Tibial artery (tissue), 4 donors: Measurements from ENCODE around the gene KLHL5.
"Not testable (repeated sequence)": the region's sequence is repeated elsewhere in the genome, so short reads cannot be mapped to it uniquely, and the experiment has no call there.

Experiments used
- DNase-seq, 2 donors: peaks; one replicate each; pipeline ENCODE4 v3.0.0-alpha.2; 2019
- H3K27ac ChIP-seq, 2 donors: fragments of 200-600 bp; sonication (generic) in 1 of 2; 1 replicate in 1 of 2; 2 replicates in 1 of 2; pipeline ENCODE4 v1.5.1; 2018 to 2019; ENCODE audit warnings: mild to moderate bottlenecking in 1 of 2
- H3K27me3 ChIP-seq, 2 donors: fragments of 200-600 bp; sonication (generic) in 1 of 2; one replicate each; pipeline versions ENCODE4 v1.5.1 to v1.6.0; 2016 to 2019
- H3K36me3 ChIP-seq, 3 donors: fragments of 200-600 bp; sonication (generic) in 2 of 3; one replicate each; pipeline ENCODE4 v1.5.1; 2016 to 2019; ENCODE audit warnings: mild to moderate bottlenecking in 2 of 3
- H3K4me1 ChIP-seq, 4 donors: fragments of 200-600 bp; sonication (generic) in 2 of 4; 1 replicate in 3 of 4; 2 replicates in 1 of 4; pipeline ENCODE4 v1.5.1; 2016 to 2019
- H3K4me3 ChIP-seq, 2 donors: fragments of 200-600 bp; sonication (generic) in 1 of 2; 1 replicate in 1 of 2; 2 replicates in 1 of 2; pipeline ENCODE4 v1.5.1; 2018 to 2019; ENCODE audit warnings: mild to moderate bottlenecking in 2 of 2
- H3K9me3 ChIP-seq, 3 donors: fragments of 200-600 bp; sonication (generic) in 1 of 3; one replicate each; pipeline ENCODE4 v1.5.1; 2016 to 2019
- CTCF ChIP-seq, 2 experiments: fragments of 200-600 bp in 1 of 2; fragments of 450-650 bp in 1 of 2; IDR thresholded peaks; one replicate each; pipeline ENCODE4 v1.5.1; 2017 to 2019; ENCODE audit warnings: antibody characterized with exemption in 2 of 2, mild to moderate bottlenecking in 1 of 2, moderate library complexity in 1 of 2
- intact Hi-C: fragments of 100-400 bp; cut with DNase I; formaldehyde crosslinking; loops from one replicate; pipeline ENCODE4 v1.15.0; 2023; ENCODE audit warnings: low total_unique reads

Gene KLHL5

GRCh38 chr4:39124885-39125599 is 63.0 kb downstream of the KLHL5 start:
- DNase-seq, result no peak

GRCh38 chr4:39125600-39125985 is 63.6 kb downstream of the KLHL5 start:
- no peak for TF ChIP-seq CTCF (IDR thresholded peaks at IDR 0.05)
- H3K36me3 ChIP-seq, result peaks cover 0 to 8% (median 3%) of the 10 kb centered on the region in 3 donors
- no peaks in the 10 kb centered on the region for H3K9me3 ChIP-seq
- H3K4me1 ChIP-seq, result no peaks in the 10 kb centered on the region
- H3K27ac ChIP-seq, result no peak overlapping the region
- H3K27me3 ChIP-seq, result no peaks in the 10 kb centered on the region
- DNase-seq, result no peak
- intact Hi-C loops, result no loop called here
- no peak overlapping the region for H3K4me3 ChIP-seq

More at GRCh38 chr4:39124885-39125599, 63.0 kb downstream of the KLHL5 start:
- no peaks in the 10 kb centered on the region for H3K9me3 ChIP-seq
- H3K27ac ChIP-seq, result no peak overlapping the region
- peaks cover 0 to 8% (median 7%) of the 10 kb centered on the region in 3 donors for H3K36me3 ChIP-seq
- H3K27me3 ChIP-seq, result no peaks in the 10 kb centered on the region
- no peaks in the 10 kb centered on the region for H3K4me1 ChIP-seq
- intact Hi-C loops, result no loop called here
- no peak overlapping the region for H3K4me3 ChIP-seq
- TF ChIP-seq CTCF (IDR thresholded peaks at IDR 0.05), result no peak

- H3K36me3 ChIP-seq, result peaks cover 0 to 8% (median 0%) of the 10 kb centered on the region in 3 donors
- TF ChIP-seq CTCF (IDR thresholded peaks at IDR 0.05), result no peak
- no peaks in the 10 kb centered on the region for H3K27me3 ChIP-seq
- no peaks in the 10 kb centered on the region for H3K4me1 ChIP-seq
- H3K27ac ChIP-seq, result no peak overlapping the region
- no peak overlapping the region for H3K4me3 ChIP-seq
- no peak for DNase-seq
- no peaks in the 10 kb centered on the region for H3K9me3 ChIP-seq
- intact Hi-C loops, result no loop called here
These were observed 64.4 kb downstream of the KLHL5 start for GRCh38 chr4:39126256-39127095.

GRCh38 chr4:39133623-39134022 is 71.6 kb downstream of the KLHL5 start:
- H3K4me3 ChIP-seq, result no peak overlapping the region
- no peak overlapping the region for H3K27ac ChIP-seq
- H3K27me3 ChIP-seq, result no peaks in the 10 kb centered on the region
- no peaks in the 10 kb centered on the region for H3K9me3 ChIP-seq
- intact Hi-C loops, result loop anchor here (10.0 kb wide), 1 partner anchor 369 kb away; no protein-coding TSS in a partner anchor
- DNase-seq, result no peak
- TF ChIP-seq CTCF (IDR thresholded peaks at IDR 0.05), result no peak
- H3K36me3 ChIP-seq, result no peaks in the 10 kb centered on the region
- peaks cover 0 to 8% (median 4%) of the 10 kb centered on the region in 4 donors for H3K4me1 ChIP-seq

- no peak overlapping the region for H3K4me3 ChIP-seq
- peaks cover 0 to 8% (median 4%) of the 10 kb centered on the region in 4 donors for H3K4me1 ChIP-seq
- no peaks in the 10 kb centered on the region for H3K27me3 ChIP-seq
- no peaks in the 10 kb centered on the region for H3K36me3 ChIP-seq
- no peak overlapping the region for H3K27ac ChIP-seq
- no peak for DNase-seq
- no peaks in the 10 kb centered on the region for H3K9me3 ChIP-seq
- intact Hi-C loops, result loop anchor here (10.0 kb wide), 1 partner anchor 370 kb away; no protein-coding TSS in a partner anchor
- no peak for TF ChIP-seq CTCF (IDR thresholded peaks at IDR 0.05)
These were observed 72.8 kb downstream of the KLHL5 start for GRCh38 chr4:39134683-39135306.

- not testable (repeated sequence) for DNase-seq, H3K27me3 ChIP-seq, H3K36me3 ChIP-seq, H3K27ac ChIP-seq, H3K9me3 ChIP-seq, H3K4me3 ChIP-seq, H3K4me1 ChIP-seq
- intact Hi-C loops, result loop anchor here (10.0 kb wide), 1 partner anchor 373 kb away; no protein-coding TSS in a partner anchor
These were observed 76.2 kb downstream of the KLHL5 start for GRCh38 chr4:39138227-39138626.
